Stimulated activated CD4-positive, alpha-beta T cell treated with anti-CD3 and anti-CD28 coated beads, Interleukin-1b, Interleukin-23, amount 100 ng/mL, for 24 hours (primary cell): ENCODE data around the gene DNAL1.
"Not testable (repeated sequence)": the region's sequence is repeated elsewhere in the genome, so short reads cannot be mapped to it uniquely, and the experiment has no call there.

Source experiments
- DNase-seq, 4 experiments: peaks; one replicate each; pipeline ENCODE4 v3.0.0-alpha.2; 2020; ENCODE audit warnings: low read depth in 4 of 4, low spot score in 1 of 4

Gene DNAL1

GRCh38 chr14:73696466-73697400, 51.9 kb downstream of the DNAL1 start:
- no peak for DNase-seq

DNA sequence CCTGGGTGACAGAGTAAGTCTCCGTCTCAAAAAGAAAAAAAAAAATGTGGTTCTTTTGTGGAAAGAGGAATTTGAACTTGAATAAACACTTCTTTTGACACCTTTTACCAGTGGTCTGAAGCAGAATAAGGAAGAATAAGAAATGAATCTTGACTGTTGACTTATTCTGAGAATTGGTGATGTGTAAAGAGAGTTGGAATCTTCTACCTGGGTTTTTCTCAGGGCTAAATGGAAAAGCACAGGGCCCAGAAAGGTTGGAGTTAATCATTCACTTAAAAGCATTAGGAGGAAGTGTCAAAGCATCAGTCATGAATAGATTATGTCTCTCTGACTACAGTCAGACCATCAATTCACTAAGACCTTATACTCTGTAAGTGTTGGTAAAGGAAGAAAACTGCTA, 55.5 kb downstream of the DNAL1 start:
- no peak for DNase-seq

- not testable (repeated sequence) for DNase-seq
These were observed 63.3 kb downstream of the DNAL1 start for GRCh38 chr14:73708076-73708475.

- DNase-seq = no peak
These were observed 65.2 kb downstream of the DNAL1 start for GRCh38 chr14:73709904-73710469.

DNA sequence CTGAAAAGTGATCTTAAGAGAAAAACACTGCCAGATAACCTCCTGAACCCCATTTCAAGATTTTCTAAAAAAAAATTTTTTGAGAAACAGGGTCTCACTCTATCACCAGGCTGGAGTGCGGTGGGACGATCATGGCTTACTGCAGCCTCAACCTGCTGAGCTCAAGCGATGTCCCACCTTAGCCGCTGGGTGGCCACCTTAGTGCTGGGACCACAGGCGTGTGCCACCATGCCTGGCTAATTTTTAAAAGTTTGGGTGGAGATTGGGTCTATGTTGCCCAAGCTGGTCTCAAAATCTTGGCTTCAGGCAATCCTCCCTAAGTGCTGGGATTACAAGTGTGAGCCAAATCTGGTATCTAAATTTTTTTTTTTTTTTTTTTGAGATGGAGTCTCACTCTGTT, 66.0 kb downstream of the DNAL1 start:
- DNase-seq = no peak

DNA sequence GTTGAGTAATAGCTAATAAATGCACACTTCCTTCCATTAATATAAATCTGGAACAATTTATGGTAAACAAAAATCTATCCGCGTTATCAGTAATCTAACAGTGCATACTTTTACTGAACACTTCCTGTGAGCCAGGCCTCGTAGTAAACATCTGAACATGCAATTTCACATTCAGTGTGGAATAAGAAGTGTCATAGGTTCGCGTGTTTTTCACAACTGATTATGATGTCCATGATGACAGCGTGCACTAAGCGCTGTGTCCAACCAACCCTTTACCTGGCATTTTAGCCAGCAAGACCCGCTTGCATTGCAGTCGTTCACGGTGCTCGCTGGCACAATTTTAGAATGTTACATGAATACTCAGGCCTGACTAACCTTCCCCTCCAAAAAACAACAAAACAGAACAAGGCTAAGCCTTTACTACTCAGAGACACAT, 67.3 kb downstream of the DNAL1 start:
- DNase-seq = no peak

DNA sequence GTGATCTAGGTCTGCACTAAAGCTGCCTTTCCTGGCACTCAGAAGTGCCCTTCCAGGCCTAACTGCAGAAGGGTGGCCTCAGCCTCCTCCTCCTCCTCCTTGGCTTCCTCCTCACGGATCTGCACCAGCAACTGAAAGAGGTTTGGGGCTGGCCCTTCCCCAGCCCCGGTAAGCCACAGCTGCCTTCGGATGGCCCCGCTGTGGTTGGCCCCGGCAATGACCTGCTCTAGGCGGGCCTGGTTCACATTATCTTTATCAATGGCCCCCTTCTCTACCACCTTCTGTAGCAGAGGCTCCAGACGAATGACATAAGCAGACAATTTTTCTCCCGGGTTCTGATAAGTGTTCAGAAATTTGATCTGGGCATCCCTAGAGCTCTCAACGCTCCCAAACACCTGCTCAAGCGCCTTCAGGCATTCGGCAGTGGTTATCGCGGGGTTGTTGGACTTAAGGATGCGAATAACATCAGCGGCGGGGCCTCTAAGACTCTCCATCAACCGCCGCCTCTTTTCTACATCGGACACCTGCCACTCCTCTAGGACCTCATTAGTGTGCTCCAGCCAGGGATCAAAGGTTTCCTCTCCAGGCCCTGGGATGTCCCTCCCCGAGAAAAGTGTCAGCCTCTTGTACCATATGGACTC, 67.9 kb downstream of the DNAL1 start:
- DNase-seq = peak in 1 of 4 experiments; percentile 40

GRCh38 chr14:73713206-73713802, 68.5 kb downstream of the DNAL1 start:
- no peak for DNase-seq

DNA sequence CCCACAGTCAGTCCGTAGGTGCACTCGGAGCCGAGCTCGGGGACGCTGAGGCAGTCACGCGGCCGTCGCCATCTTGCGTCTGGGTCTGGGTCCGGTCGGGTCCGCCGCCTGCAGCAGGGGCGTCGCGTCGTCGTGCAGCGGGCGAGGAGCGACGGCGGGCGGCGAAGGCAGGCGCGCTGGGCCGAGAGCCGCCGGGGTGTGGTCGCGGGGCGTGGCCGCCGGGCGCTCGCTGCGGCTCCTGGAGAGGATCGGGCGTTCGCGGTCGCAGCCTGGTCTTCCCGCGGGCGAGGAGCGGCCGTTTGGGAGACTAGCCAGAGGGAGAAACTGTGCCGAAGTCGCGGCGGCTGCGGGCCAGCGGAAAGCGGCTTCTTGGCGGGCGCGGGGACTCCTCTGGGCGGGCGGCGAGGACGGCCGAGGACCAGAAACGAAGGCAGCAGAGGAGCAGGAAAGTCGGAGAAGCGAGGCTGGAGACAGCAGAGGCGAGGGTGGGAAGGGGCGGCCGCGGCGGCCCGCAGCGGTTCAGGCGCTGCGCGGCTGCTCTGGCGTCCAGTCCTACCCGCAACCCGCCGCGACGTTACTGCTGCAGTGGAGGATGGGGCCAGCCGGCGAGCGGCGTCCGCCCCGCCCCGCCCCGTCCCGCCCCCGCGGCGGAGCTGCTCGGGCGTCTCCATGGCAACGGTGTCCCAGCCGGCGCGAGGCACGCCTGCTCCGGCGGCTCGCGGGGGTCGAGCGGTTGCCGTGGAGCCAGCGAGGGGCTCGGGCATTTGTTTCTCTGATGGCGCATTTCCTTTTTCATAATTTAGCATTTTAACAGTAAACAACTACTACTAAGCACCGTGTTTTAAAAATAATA, 69.2 kb downstream of the DNAL1 start, which contains the start of gene PNMA1:
PNMA1 (minus strand) TSS at position 582 of the 853 bp plus-strand sequence. CDS start 745 bp downstream, outside the sequence.
- peak; percentile 72 to 87 (median 76) for DNase-seq

DNA sequence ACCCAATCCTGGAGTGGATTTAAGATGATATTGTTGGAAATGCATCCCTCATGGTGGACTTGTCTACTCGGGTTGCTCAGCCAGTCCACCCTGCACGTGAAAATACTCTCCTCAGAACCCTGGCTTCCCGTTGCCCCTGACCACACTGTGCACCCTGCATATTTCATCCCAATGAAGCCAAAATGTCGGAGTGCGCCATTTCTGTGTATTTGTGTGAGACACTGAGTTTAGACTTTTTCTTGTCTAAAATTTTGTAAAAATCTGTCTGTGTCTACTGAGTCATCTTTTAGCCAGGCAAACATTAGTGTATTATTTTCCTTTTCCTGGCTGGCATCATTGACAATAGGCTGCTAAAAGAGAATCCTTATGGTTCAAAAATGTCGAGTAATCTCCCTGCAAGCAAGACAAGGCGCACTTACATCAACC, 69.9 kb downstream of the DNAL1 start:
- no peak for DNase-seq

- no peak for DNase-seq
These were observed 70.9 kb downstream of the DNAL1 start for GRCh38 chr14:73715707-73716106.

DNA sequence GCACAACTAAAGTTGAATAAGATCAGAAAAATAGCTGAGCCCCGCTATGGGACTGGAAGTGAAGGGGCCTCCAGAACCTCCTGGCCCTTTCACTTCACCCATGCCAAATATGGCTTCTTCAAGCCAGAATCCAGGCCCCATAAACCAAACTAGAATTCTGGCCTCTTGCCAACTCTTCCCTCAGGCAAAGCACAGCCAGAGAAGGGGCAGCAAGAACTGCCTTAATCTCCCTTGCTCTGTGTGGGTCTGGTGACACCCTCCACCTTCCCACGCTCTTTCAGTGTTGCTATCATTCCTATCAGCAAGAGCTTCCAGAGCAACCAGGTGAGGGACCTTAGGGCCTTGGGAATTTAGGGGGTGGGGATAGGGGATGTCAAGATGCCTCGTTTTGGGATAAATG, 72.5 kb downstream of the DNAL1 start:
- DNase-seq = no peak

GRCh38 chr14:73717711-73718417, 73.1 kb downstream of the DNAL1 start:
- DNase-seq = no peak

DNA sequence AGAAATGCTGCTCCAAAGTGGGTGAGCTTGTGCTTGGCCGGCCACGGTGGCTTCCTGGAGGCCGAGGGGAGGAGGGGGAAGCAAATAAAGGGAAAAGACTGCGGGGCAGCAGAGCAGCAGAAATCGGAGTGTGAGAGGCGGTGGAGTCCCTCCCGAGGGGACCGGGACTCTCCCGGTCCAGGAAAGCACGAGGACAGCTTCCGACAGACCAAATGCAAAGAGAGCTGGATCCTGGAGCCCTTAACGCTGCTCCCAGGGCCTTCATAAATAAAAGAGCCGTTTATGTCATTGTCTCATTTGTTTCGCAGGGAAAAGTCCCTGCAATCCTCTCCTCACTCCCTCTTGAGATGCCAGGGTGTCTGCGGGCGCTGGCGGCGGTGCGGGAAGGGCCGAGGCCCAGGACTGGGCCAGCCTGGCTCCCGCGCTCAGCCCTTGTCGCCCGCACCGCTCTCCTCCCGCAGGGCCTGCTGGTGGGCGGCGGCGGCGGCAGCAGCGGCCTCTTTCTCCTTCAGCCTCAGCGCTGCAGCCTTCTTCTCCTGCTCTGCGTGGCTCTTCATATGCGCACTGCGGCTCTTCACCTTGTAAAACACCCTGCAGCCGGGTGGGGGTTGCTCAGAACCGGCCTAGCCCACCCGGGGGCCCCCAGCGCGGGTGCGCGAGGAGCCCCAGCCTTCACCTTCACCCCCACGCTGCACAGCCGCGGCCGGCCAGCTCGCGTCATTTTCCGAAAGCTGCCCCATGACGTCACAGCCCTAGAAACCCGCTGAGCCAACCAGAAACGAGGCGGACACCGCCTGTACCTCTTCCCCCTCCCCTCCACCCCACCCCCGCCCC, 73.8 kb downstream of the DNAL1 start:
- DNase-seq = no peak

GRCh38 chr14:73719361-73719760, 74.6 kb downstream of the DNAL1 start:
- no peak for DNase-seq

- DNase-seq = no peak
These were observed 75.0 kb downstream of the DNAL1 start for GRCh38 chr14:73719791-73720190.

DNA sequence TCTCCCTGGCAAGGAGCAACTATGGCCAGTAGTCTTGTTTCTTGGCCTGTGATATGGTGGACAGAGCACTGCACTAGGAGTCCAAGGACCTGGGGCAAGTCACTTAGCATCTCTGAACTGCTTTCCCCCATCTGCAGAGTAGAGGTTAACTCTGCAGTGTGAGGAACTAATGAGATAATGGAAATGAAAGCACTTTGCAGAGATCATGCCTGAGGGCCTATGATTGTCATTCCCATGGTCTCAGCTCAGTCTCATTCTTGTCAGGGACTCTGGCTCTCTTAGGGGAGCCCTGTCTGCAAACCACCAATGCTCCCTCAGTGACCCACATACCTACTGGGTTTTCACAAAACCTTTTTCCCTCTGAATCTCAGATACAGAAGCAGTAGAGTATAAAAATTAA, 75.8 kb downstream of the DNAL1 start:
- no peak for DNase-seq

DNA sequence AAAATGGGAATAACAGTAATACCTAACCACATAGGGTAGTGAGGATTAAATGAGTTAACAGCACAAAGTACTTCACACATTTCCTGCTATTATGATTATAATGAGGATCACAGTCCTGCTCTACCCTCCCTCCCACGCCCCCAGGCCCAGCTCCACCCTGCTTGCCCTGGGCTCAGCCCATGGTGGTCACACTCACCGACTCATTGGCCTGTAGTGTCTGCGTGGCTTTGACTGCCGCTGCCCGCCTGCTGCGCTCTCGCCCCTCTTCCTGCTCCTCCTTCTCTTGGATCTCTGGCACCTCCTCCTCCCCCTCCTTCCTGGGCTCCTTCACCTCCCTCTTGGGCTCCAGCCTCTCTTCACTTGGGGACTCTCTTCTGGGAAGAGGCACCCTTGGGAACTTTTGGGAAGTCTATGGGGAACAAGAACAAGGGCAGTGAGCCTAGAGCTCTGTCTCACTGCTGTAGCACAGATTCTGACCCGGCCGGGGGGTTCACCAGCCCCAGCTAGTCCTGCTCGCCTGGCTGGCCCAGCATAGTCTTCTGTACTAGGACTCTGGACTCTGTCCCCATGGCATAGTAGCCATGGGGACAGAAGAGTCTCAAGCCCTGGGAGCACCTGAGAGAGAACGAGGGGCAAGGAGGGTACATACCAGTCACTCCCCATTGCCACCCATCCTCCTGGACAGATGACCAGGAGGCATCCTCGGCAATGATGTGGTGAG, 76.5 kb downstream of the DNAL1 start:
- no peak for DNase-seq
